Activated T-cell treated with anti-CD3 and anti-CD28 coated beads for 24 hours (primary cell): ENCODE measurements around the gene SFXN3.
A peak's percentile ranks its signal among the peaks of the same experiment; 100 is the strongest.
"Not testable (repeated sequence)": the region's sequence is repeated elsewhere in the genome, so short reads cannot be mapped to it uniquely, and the experiment has no call there.

Experiments
- DNase-seq: peaks from one replicate; pipeline ENCODE4 v3.0.0-alpha.2; 2020; ENCODE audit warnings: low read depth

Gene SFXN3

DNA sequence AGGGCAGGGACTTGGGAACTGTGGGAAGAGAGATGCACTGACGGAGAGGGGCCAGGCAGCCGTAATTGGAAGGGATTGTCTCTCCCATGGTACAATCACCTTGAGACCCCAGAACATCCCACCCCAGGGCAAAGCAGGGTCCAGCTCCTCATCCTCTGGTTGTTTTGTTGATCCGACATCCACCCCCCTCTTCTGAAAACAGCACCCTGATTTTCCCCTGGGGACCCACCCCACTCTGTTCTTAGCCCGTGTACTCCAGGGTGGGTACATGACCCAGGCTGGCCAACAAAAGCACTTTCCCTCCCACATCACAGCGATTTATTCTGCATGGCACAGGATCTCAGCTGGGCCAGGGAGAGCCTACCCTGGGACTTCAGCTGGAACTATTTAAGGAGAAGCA is 14.2 kb upstream of the SFXN3 start:
- no peak for DNase-seq

DNA sequence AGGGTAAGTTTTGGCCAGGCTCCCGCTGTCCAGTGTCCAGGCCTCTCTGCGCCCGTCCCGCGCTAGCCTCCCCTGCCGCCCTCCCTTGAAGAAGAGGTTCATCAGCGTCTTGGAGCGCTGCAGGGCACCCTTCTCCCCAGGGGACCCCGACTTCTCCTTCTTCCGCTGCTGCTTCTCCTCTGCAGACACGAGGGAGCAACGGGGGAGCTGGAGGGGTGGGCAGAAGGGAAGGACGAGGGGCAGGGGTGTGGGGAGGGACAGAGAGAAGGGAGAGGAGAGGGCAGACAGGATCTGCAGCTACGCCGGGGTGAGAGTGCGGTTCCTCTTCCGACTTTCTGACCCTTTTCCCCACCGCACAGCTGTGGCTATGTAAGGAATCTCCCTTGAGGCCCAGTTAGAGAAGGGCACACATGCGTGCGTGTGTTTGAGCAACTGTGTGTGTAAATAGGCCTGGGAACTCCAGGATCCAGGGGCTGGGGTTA is 12.9 kb upstream of the SFXN3 start:
- no peak for DNase-seq

DNA sequence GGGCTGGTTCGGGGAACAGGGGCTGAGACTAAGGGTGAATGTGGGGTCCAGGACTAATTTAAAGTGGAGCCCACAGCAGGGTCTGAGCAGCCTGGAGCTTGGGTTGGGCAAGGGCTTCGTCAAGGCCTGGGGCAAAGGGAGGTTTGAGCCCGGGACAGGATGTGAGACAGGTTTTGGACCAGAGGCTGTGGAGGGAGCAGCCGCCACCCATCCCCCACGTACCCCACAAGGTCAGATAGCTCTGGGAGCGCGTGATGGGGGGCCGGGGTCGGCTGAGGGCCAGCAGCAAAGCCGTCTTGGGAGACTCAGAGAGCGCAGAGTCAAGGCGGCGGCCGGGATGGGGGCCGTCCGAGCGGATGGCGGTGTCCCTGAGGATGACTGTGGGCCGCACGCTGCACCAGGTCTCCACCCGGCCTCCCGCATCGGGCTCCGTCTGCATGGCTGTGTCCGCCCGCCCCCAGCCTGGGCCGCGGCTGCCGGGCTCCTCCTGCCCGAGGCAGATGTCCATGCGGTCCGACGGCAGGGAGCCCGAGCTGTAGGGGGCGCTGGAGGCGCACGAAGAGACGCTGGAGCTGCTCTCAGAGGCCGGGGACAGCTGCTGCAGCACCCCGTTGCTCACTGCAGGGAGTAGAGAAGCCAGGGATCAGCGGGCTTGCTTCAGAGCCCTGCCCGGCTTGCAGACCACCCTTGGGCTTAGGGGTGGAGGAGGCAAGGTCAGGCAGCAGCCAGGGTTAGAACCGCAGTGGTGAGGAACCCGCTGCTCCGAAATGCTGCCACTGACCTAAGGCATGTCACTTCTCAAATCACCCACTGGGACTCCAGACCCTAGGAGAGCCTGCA is 12.2 kb upstream of the SFXN3 start:
- peak; percentile 69 for DNase-seq

DNA sequence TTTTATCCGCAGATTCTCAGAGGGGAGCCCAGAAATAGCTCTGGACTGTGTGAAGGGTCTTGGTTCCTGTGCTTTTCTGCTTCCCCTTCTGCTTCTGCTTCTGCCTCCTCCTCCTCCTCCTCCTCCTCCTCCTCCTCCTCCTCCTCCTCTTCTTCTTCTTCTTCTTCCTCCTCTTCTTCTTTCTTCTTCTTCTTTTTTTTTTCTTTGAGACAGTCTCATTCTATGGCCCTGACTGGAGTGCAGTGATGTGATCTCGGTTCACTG is 11.7 kb upstream of the SFXN3 start:
- DNase-seq, result no peak

DNA sequence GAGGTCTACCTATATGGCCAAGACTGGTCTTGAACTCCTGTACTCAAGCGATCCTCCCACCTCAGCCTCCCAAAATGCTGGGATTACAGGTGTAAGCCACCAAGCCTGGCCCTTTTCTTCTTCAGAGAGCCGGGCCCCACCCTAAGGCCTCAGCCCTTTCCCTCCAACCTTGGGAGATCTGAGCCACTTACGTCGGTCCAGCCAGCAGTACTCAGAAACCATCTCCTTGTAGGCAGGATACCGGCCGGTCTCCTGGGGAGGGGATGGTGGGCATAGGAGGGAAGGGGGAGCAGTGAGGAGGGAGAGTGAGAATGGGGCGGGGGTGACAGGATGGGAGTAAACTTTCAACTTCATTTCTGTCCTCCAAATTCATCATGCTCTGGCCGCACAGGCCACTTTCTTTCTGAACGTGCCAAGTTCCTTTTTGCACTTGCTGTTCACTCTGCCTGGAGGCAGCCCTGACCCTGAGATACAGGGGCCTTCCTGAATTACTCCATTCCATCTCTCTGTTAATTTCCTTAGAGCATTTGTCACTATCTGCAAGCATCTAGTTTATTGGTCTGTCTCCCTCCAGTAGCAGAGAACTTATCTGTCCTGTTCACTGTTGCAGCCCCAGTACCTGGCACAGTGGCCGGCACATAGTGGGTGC is 10.5 kb upstream of the SFXN3 start:
- no peak for DNase-seq

DNA sequence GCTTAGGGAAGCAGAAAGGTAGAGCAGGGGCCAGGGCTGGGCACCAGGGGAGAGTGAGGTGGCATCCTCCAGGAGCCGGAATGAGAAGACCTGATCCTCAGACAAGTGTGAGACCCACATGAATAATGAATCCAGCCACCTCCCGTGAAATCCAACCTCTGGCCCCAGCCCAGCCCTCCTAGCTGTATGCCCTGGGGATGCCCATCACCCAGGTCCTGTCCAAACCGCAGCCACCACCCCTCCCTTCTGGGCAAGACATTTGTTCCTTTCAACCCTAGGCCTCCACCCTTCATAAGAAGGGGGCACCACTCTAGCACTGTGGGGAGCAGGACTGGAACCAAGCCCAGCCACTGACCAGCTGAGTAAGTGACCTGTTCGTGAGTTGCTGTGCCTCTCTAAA is 9.8 kb upstream of the SFXN3 start:
- DNase-seq, result no peak

DNA sequence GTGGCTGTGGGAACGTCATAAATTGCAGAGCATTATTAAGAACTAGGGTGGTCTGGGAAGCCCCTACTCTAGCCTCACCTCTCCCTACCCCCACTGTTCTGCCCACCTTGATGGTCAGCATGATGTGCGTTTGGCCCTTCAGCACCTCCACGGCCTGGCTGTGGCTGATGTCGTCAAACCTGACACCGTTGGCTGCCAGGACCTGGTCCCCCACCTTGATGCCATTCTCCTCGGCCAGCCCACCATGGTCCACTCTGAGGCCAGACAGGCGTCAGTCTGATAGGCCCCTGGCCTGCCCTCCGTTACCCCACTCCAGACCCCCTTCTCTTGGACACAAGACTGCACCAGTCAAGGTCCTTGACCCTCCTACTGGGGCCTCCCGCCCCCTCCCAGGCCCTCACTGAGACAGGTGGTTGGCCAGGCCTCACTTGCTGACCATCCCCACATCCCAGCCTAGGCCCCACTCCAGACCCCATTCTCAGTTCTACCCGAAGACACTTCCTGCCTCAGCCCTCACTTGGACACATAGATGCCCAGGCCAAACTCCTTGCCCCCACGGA is 9.3 kb upstream of the SFXN3 start:
- no peak for DNase-seq

DNA sequence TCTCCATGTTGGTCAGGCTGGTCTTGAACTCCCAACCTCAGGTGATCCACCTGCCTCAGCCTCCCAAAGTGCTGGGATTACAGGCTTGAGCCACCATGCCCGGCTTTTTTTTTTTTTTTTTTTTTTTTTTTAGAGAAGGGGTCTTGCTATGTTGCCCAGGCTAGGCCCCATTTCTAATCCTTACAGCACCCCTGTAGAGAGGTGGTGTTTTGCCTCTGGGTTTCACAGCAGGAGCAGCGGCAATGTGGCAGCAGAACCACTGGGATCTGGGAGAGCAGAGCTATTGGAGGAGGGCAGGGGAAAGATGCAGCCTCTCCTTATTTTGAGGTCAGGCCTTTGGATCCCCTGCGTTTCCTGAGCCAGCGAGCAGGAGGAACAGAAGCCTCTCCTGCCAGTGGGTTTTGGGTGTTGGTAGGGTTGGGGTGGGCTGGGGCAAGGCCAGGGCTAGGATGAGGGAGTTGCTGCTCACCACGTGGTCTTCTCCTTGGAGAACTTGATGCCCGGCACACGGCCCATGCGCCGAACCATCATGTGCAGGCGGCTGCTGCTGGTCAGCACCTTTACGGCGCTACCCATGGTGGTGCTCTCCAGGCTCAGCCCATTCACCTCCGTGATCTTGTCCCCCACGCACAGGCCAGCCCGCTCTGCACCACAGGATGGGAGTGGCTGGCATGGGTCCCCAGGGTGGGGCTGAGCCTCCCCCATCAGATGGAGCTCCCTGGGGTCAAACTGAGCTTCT is 7.9 kb upstream of the SFXN3 start:
- no peak for DNase-seq

DNA sequence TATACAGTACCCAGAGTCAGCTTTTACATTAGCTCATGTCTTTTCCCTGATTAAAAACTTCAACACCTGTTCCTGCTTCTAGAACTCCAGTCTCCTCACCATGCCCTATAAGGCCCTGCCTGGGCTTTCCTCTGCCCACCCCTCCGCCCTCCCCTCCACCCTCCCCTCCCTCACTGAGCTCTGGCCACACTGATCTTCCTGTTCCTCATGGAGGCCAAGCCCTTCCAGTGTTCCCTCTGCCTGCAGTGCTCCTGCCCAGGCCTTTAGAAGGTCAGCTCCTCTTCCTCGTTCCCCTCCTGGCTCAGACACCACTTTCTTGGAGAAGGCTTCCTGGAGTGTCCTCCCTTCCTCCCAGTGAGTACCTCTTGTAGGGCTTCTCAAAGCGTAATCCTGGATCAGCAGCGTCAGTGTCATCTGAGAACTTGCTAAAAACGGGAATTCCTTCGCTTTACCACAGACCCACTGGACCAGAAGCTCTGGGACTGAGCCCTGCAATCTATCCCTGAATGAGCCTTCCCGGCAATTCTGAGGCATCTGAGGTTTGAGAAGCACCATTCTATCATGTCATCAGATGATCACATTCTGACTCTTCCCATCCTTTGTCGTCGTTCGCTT is 3.8 kb upstream of the SFXN3 start:
- DNase-seq, result no peak

DNA sequence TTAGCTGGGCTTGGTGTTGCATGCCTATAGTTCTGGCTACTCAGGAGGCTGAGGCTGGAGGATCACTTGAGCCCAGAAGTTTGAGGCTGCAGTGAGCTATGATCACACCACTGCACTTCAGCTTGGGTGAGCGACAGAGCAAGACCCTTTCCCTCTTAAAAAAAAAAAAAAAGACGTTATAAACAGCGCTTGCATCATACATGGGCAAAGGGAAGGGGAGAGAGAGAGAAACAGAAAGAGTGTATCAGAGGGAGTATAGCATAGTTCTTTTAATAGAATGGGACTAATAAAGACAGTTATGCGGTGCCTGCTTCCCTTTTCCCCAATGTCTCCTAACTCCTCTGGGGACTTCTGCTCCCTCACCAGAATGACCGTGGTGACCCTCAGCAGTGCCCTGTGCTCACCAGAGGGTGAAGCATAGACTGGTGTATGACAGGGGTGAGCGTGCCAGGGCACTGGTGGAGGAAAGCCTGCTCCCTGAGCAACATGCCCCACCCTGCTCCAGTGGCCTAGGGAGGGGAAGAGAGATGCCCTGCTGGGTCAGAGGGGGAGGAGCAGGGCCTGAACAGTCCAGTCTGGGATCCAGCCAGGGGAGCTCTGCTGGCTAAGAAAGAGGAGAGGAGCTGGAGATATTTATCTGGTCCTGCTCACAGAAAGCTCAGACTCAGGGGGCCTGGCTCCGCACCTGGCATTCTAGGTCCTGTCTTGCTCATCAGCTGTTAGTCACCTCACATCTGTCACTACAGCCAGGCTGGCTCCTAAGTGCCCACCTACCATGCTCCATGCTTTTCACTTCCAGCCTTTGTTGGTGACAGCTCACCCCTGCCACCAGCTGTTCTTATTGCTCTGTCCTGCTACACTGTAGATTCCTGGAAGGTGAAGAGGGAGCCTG is 2.3 kb upstream of the SFXN3 start:
- DNase-seq, result no peak

DNA sequence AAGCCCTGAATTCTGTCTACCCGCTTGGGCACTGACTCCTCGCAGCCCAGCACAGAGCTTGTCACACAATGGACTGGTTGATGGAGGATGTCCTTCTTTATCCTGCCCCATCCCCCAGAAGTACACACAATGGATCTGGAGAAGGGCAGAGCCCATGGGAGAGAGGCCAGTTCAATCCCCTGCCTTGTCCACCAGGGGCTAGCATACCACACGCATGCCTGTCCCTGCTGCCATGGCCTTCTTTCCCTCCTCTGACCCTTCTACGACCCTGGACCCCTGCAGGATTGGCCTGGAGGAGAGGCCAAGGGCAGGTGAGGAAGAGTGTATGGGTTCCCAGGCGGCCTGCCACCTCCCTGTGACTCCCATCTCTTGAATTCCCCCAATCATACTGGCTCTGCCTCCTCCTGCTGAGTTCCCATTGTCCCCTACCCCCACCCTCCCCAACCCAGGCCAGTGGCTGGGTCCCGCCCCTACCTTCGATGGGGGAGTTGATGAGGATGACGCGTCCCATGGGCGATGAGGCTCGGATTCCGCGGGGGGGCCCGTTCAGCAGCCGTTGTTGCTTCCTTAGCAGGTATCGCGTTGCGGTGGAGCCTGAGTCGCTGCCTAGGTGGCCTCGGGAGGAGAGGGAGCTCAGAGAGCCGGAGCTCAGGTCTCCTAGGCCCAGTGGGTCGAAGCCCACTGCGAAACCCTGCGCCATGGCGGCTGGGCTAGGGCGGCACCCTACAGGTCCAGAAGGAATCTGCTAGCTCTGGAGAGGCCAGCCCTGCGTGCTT is 1.3 kb upstream of the SFXN3 start:
- DNase-seq, result no peak

DNA sequence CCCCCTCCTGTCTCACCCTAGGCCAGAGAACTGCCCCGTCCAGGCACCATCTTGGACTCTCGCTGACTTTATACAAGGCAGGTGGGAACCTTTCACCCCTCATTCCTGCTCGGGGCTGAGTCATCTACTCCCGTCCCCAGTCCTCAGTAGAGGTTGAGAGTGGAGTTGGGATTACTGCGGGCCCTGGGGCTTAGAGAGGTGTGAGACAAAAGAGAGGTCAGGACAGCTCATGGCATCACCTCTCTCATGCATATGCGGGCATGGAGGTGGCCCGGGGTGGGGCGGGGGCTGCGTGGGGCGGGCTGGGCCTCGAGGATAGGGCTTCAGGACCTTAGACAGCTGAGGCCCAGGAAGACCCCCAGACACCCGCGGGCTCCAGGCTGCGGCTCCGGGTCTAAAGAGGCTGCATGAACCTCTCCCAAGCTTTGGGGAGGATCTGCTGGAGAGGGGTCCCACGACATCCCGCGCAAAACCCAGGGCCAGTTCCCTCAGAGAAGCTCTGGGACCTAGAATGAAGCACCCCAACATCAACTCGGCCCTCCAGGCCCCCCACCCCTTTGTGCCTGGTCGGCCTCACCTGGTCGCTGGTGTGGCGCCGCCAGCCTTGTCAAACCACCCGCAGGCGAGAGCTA is 422 bp upstream of the SFXN3 start:
- no peak for DNase-seq

DNA sequence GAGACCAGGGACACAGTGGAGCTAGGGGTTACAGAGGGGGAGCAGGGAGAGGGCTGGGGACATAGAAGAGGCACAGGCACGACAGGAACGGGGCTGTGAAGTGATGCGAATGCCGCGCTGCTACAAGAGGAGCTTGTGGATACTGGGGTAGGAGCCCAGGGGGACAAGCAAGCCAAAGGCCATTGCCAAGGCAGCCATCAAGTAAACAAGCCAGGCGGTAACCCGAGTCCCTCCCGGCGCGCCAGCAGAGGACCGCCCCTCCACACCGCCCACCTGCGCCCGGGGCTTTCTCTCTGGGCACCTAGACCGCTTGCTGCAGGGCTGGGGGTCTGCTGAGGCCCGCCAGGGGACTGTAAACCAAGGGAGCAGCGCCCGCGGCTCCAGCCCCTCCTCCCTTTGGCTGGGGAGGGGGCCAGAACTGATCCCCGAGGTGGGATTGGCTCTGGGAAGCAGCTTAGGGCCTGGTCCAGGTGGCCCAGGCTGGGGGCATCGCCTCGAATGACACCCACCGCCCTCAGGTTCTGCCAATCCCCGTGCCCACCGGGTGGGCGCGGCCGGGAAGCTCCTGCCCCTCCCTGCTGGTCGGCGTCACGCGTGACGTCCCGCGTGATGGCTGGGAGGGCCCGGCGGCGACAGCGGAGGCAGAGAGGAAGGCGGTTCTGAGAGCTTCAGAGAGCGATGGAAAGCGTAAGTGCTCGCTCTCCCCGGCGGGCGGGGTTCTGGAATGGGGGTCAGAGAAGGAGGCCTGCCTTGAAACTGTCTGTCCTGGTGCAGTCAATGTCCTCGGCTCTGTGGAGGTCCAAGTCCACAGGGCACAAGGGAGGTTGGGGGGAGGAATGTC is 982 bp downstream of the SFXN3 start:
- DNase-seq, result peak; percentile 60

DNA sequence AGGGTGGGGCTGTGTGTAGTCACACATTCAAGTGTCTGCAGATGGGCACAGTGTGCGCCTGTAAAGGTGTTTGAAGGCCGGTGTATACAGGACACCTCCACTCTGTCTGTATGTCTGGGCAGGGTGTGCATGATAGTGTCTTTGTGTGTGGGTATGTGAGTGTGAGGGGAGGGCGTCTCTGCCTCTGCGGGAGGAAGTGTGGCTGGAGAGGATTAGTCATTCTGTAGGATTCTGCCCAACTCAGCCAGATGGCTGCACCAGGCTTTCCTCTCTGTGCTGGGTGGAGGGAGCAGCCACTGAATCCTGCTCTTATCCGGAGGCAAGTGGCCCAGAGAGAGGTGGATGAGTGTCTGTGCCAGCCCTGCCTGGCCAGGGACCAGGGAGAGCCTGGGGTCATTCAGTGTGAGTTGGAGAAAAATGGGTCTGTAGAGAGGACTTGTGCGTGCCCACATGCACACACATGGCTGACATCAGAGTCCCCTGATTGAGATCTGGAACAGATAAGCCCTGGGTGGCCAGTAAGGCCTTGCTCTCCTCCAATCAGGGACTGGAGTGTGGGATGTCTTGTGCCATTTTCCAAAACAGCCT is 1.7 kb downstream of the SFXN3 start:
- peak; percentile 50 for DNase-seq

DNA sequence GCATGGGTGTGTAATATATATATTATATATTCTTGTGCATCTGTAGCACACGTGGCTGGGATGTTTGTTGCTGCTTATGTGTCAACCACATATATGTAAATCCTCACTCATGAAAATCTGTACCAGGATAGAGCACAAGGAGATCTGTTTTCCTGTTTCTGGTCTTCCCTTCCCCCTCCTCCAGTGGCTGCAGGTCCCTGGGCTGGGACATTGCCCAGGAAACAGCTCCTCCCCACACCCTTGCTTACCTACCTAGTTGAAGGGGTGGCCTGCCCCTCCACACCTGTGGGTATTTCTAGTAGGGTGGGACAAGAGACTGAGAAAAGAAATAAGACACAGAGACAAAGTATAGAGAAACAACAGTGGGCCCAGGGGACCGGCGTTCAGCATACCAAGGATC is 2.2 kb downstream of the SFXN3 start:
- DNase-seq, result no peak

DNA sequence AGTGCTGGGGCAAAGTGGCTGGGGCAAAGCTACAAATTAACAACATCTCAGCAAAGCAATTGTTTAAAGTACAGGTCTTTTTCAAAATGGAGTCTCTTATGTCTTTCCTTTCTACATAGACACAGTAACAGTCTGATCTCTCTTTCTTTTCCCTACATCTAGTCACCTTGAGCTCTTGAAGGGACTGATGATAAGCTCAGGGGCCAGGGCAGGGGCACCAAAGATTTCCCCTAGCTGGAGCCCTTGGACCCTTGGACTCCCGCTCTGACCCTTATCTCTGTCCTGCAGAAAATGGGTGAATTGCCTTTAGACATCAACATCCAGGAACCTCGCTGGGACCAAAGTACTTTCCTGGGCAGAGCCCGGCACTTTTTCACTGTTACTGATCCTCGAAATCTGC is 3.4 kb downstream of the SFXN3 start:
- DNase-seq, result not testable (repeated sequence)

DNA sequence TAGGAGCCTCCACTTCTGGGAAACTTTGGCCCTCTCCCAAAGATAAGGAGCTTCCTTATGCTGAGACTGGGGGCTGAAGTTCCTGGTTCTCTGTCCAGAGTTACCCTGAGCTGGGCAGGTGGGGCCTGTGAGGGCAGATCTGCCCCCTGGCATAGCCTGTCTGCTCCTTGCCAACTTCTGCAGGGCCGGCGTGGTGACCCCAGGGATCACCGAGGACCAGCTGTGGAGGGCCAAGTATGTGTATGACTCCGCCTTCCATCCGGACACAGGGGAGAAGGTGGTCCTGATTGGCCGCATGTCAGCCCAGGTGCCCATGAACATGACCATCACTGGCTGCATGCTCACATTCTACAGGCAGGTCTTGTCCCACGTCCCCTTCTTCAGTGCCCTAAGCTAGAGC is 4.3 kb downstream of the SFXN3 start:
- no peak for DNase-seq

DNA sequence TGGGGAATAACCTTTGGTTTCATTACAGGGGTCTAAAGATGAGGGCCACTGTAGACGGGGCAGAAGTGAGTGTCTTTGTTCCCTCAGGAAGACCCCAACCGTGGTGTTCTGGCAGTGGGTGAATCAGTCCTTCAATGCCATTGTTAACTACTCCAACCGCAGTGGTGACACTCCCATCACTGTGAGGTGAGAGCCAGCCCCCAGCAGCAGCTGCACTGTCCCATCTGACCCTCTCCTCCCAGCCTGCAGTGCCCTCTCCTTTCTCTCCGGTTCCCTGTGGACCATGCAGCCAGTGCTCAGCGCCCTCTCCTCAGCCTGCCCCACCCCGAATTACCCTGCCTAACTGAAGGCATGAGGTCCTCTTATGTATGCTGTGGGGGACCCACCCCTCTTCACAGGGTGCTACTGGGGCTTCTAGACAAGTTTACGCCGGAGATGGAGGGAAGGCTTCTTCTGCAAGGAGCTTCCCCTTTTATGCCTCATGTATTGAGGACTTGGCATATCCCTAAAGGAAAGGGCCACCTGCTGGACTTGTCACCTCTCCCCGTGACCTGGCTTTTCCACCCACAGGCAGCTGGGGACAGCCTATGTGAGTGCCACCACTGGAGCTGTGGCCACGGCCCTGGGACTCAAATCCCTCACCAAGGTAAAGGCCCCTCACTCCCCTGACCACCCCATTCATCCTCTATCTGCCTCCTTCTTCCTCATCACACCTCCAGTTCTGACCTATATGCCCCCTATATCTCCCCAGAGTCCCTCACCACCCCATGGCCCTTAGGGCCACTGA is 5.1 kb downstream of the SFXN3 start:
- DNase-seq, result no peak
